B cell (primary cell): ENCODE data around the gene SLC38A5. TPM values are rescaled to one million over a fixed set of nuclear protein-coding genes. Genes with fewer than 3 reads are reported as not detected.

Experiments
- ATAC-seq: fragments of 200-7000 bp; cut with Tn5 transposase; one replicate; pipeline ENCODE4 v1.10.0; 2021; ENCODE audit warnings: low read depth, mild to moderate bottlenecking, moderate number of reproducible peaks, moderate library complexity
- CTCF ChIA-PET: fragments of 350-600 bp; sonication (Branson Sonifier 250); formaldehyde crosslinking; loops from one replicate; lab custom pipeline; 2021; ENCODE audit warnings: antibody characterized with exemption, inconsistent platforms; lab: Charles Lee
- POLR2A ChIA-PET: fragments of 350-600 bp; sonication (Branson Sonifier 250); formaldehyde crosslinking; loops from one replicate; lab custom pipeline; 2021; ENCODE audit warnings: antibody characterized with exemption; lab: Charles Lee
- DNase-seq: peaks from one replicate; pipeline ENCODE4 v3.0.0; 2013
- H2AFZ ChIP-seq: 2 replicates; pipeline ENCODE4 v1.6.1; 2012; ENCODE audit warnings: mild to moderate bottlenecking, low read depth, low read length; ENCODE audit not compliant: insufficient read depth, poor library complexity, severe bottlenecking
- H3K27ac ChIP-seq, 2 donors: 1 replicate in 1 of 2; 2 replicates in 1 of 2; pipeline ENCODE4 v1.5.1; 2012 to 2013; ENCODE audit warnings: low read length in 2 of 2, mild to moderate bottlenecking in 2 of 2, moderate library complexity in 1 of 2
- H3K27me3 ChIP-seq, 4 experiments: fragments of 200-600 bp in 1 of 4; sonication (generic) in 1 of 4; replicated peaks in 1 of 4; 1 replicate in 2 of 4; 2 replicates in 2 of 4; pipeline versions ENCODE4 v1.6.1 to v1.7.0; 2013 to 2016; ENCODE audit warnings: low read length in 3 of 4, mild to moderate bottlenecking in 2 of 4, mixed read lengths in 1 of 4, moderate library complexity in 1 of 4; ENCODE audit not compliant: insufficient read depth in 4 of 4, control insufficient read depth in 3 of 4; ENCODE audit errors: control extremely low read depth in 1 of 4
- H3K36me3 ChIP-seq, 2 experiments: replicated peaks in 1 of 2; 1 replicate in 1 of 2; 2 replicates in 1 of 2; pipeline versions ENCODE4 v1.6.1 to v1.7.1; 2013; ENCODE audit warnings: low read length in 1 of 2; ENCODE audit not compliant: insufficient read depth in 2 of 2, control insufficient read depth in 1 of 2; ENCODE audit errors: control extremely low read depth in 1 of 2, extremely low read depth in 1 of 2
- H3K4me1 ChIP-seq, 2 donors: fragments of 200-600 bp in 1 of 2; sonication (generic) in 1 of 2; 1 replicate in 1 of 2; 2 replicates in 1 of 2; pipeline versions ENCODE4 v1.5.1 to v1.6.1; 2013 to 2017; ENCODE audit warnings: low read length in 2 of 2; ENCODE audit not compliant: control insufficient read depth in 2 of 2, insufficient read depth in 2 of 2
- H3K4me2 ChIP-seq: replicated peaks from 2 replicates; pipeline ENCODE3; 2012; ENCODE audit warnings: mild to moderate bottlenecking, low read depth, low read length; ENCODE audit not compliant: poor library complexity, severe bottlenecking
- H3K4me3 ChIP-seq, 5 experiments: fragments of 200-600 bp in 1 of 5; sonication (generic) in 1 of 5; 1 replicate in 3 of 5; 2 replicates in 2 of 5; pipeline versions ENCODE4 v1.5.1 to v1.7.0; 2011 to 2016; ENCODE audit warnings: low read length in 4 of 5, mild to moderate bottlenecking in 4 of 5, low read depth in 2 of 5, control low read depth in 1 of 5, moderate library complexity in 1 of 5; ENCODE audit not compliant: insufficient read depth in 1 of 5; ENCODE audit errors: control extremely low read depth in 1 of 5, extremely low read depth in 1 of 5
- H3K79me2 ChIP-seq: fragments of 200-600 bp; sonication (generic); one replicate; pipeline ENCODE4 v1.6.0; 2016; ENCODE audit warnings: low read length; ENCODE audit not compliant: control insufficient read depth, insufficient read depth
- H3K9ac ChIP-seq: fragments of 200-600 bp; sonication (generic); 2 replicates; pipeline ENCODE4 v1.6.1; 2017; ENCODE audit warnings: mild to moderate bottlenecking, low read length, moderate library complexity
- H3K9me3 ChIP-seq, 3 donors: one replicate each; pipeline versions ENCODE4 v1.6.1 to v1.7.1; 2013; ENCODE audit warnings: low read length in 2 of 3; ENCODE audit not compliant: control insufficient read depth in 2 of 3, insufficient read depth in 1 of 3; ENCODE audit errors: control extremely low read depth in 1 of 3
- H4K20me1 ChIP-seq: 2 replicates; pipeline ENCODE4 v1.6.0; 2012; ENCODE audit warnings: mild to moderate bottlenecking, low read length; ENCODE audit not compliant: insufficient read depth, control insufficient read depth, poor library complexity, severe bottlenecking
- H3K27ac Mint-ChIP-seq: one replicate; pipeline ENCODE4 v1.8.0; 2021; ENCODE audit warnings: mixed read lengths
- H3K27me3 Mint-ChIP-seq: one replicate; pipeline ENCODE4 v1.8.0; 2021; ENCODE audit warnings: mixed read lengths
- H3K4me1 Mint-ChIP-seq: one replicate; pipeline ENCODE4 v1.8.0; 2021; ENCODE audit warnings: mixed read lengths
- H3K4me3 Mint-ChIP-seq: one replicate; pipeline ENCODE4 v1.8.0; 2021; ENCODE audit warnings: mixed read lengths
- H3K9me3 Mint-ChIP-seq: one replicate; pipeline ENCODE4 v1.8.0; 2022; ENCODE audit warnings: mixed read lengths; ENCODE audit not compliant: insufficient read depth
- CTCF ChIP-seq: fragments of 200-600 bp; IDR thresholded peaks from one replicate; pipeline ENCODE4 v1.8.0; 2022; ENCODE audit warnings: antibody characterized with exemption, mild to moderate bottlenecking
- EZH2 ChIP-seq: IDR thresholded peaks from 2 replicates; pipeline ENCODE4 v1.6.1; 2012; ENCODE audit warnings: borderline replicate concordance, low read depth, mild to moderate bottlenecking, moderate library complexity, low read length; ENCODE audit not compliant: insufficient read depth, poor library complexity, severe bottlenecking
- WGBS: methylation state at CpG from one replicate; pipeline ENCODE4 v1.1.5; 2013; ENCODE audit warnings: missing lambda C conversion rate; ENCODE audit not compliant: insufficient coverage; 5-methylcytosine and 5-hydroxymethylcytosine counted together
- intact Hi-C: fragments of 100-400 bp; cut with micrococcal nuclease; formaldehyde crosslinking; loops from one replicate; pipeline ENCODE4 v1.10.0; 2022
- polyA plus RNA-seq: library from polyadenylated mRNA; depleted of rRNA; stranded (reverse); fragments of >200 nt; gene quantifications from 2 replicates; pipeline ENCODE4 v1.2.3, GENCODE V29; 2012
- total RNA-seq, 2 donors: library from RNA; stranded (reverse); fragments of 120-200 nt in 1 of 2; gene quantifications; 1 replicate in 1 of 2; 2 replicates in 1 of 2; pipeline versions ENCODE4 v1.2.3 to v1.2.4, GENCODE V29; 2013 to 2022

The SLC38A5 gene
- total and polyA plus RNA-seq, 2 donors (not counting 1 experiment from before 2014, with no cell fraction given) = 14.8 to 21.6 TPM

GRCh38 chrX:48514126-48514806 is 44.2 kb upstream of the SLC38A5 start:
- TF ChIP-seq CTCF (no peak), EZH2 (no peak)
- intact Hi-C loops = no loop called here
- H2AFZ ChIP-seq = no peak overlapping the region
- DNase-seq = no peak
- Mint-ChIP-seq H3K27ac (no peak overlapping the region), H3K4me3 (no peak overlapping the region), H3K9me3 (no peaks in the 10 kb centered on the region), H3K27me3 (no peaks in the 10 kb centered on the region), H3K4me1 (peaks cover 7% of the 10 kb centered on the region)
- ChIA-PET CTCF (interaction anchor here (0.6 kb wide), 1 partner anchor 1968 kb away, joined by 3 read pairs; no protein-coding TSS in a partner anchor), POLR2A (no interaction called here)
- H3K4me2 ChIP-seq = no peak overlapping the region
- H3K27me3 ChIP-seq = no peaks in the 10 kb centered on the region
- WGBS = 67% methylated on average over 1 of the region's 16 CpGs
- no peaks in the 10 kb centered on the region for H4K20me1 ChIP-seq
- peaks cover 0 to 5% of the 10 kb centered on the region in 2 donors for H3K4me1 ChIP-seq
- no peak overlapping the region for H3K4me3 ChIP-seq
- no peak overlapping the region for H3K27ac ChIP-seq
- no peaks in the 10 kb centered on the region for H3K79me2 ChIP-seq
- no peaks in the 10 kb centered on the region for H3K36me3 ChIP-seq
- no peaks in the 10 kb centered on the region for H3K9me3 ChIP-seq
- no peak overlapping the region for H3K9ac ChIP-seq
- no peak for ATAC-seq

GRCh38 chrX:48513670-48514069 is 43.6 kb upstream of the SLC38A5 start:
- Histone ChIP-seq H3K4me3 (no peak overlapping the region), H3K9me3 (no peaks in the 10 kb centered on the region), H3K4me2 (no peak overlapping the region), H3K27me3 (no peaks in the 10 kb centered on the region), H2AFZ (no peak overlapping the region), H3K36me3 (no peaks in the 10 kb centered on the region), H4K20me1 (no peaks in the 10 kb centered on the region), H3K27ac (no peak overlapping the region), H3K4me1 (peaks cover 0 to 7% of the 10 kb centered on the region in 2 donors), H3K79me2 (no peaks in the 10 kb centered on the region), H3K9ac (no peak overlapping the region)
- intact Hi-C loops = no loop called here
- H3K27me3 Mint-ChIP-seq = no peaks in the 10 kb centered on the region
- POLR2A ChIA-PET = no interaction called here
- no peaks in the 10 kb centered on the region for H3K9me3 Mint-ChIP-seq
- no peak for ATAC-seq
- H3K4me1 Mint-ChIP-seq = peaks cover 8% of the 10 kb centered on the region
- CTCF ChIA-PET = no interaction called here
- H3K4me3 Mint-ChIP-seq = no peak overlapping the region
- no CpG with 5 or more reads among the region's 4 CpGs for WGBS
- DNase-seq = no peak
- no peak for TF ChIP-seq CTCF
- TF ChIP-seq EZH2 = no peak
- no peak overlapping the region for H3K27ac Mint-ChIP-seq
